ENCODE results near the gene LINS1.

Gene LINS1

GRCh38 chr15:100613208-100613607 lies 11.2 kb upstream of the LINS1 start:
- CTCF ChIA-PET, result no interaction called here

GRCh38 chr15:100612539-100612938 lies 10.6 kb upstream of the LINS1 start:
- ChIA-PET POLR2A (ENCODE audit: low non-redundant PET) (no interaction called here), CTCF (no interaction called here)
- TF ChIP-seq CTCF (conservative IDR thresholded peaks at IDR 0.05; ENCODE audit: low read depth), result no peak
- DNase-seq (ENCODE audit: low spot score), result no peak
- H3K27ac ChIP-seq, result no peak overlapping the region

More at GRCh38 chr15:100613208-100613607, 11.2 kb upstream of the LINS1 start:
- POLR2A ChIA-PET (ENCODE audit: low non-redundant PET), result no interaction called here
- no peak overlapping the region for H3K27ac ChIP-seq
- no peak for TF ChIP-seq CTCF (conservative IDR thresholded peaks at IDR 0.05; ENCODE audit: low read depth)
- DNase-seq (ENCODE audit: low spot score), result no peak

GRCh38 chr15:100602823-100603393 lies 924 bp upstream of the LINS1 start:
- peak; percentile 14 for DNase-seq (ENCODE audit: low spot score)
- no peak for TF ChIP-seq CTCF (conservative IDR thresholded peaks at IDR 0.05; ENCODE audit: low read depth)

GRCh38 chr15:100601617-100602063 lies 344 bp downstream of the LINS1 start:
- no peak for TF ChIP-seq CTCF (conservative IDR thresholded peaks at IDR 0.05; ENCODE audit: low read depth)
- POLR2A ChIA-PET (ENCODE audit: low non-redundant PET), result no interaction called here
- CTCF ChIA-PET, result interaction anchor here (0.6 to 1.3 kb wide), 2 partner anchors 252 to 263 kb away, joined by 3 to 8 read pairs; no protein-coding TSS in a partner anchor
- DNase-seq (ENCODE audit: low spot score), result no peak
- peak overlapping the region; percentile 85 for H3K27ac ChIP-seq

More at GRCh38 chr15:100602823-100603393, 924 bp upstream of the LINS1 start:
- ChIA-PET CTCF (interaction anchor here (0.6 to 1.3 kb wide), 5 partner anchors 163 to 578 kb away, joined by 3 to 7 read pairs (median 3); no protein-coding TSS in a partner anchor), POLR2A (ENCODE audit: low non-redundant PET) (interaction anchor here (0.5 kb wide), 1 partner anchor 30 kb away, joined by 3 read pairs; no protein-coding TSS in a partner anchor)
- H3K27ac ChIP-seq, result peak overlapping the region; percentile 85

GRCh38 chr15:100601163-100601562 lies 821 bp downstream of the LINS1 start:
- CTCF ChIA-PET, result interaction anchor here (1.3 kb wide), 1 partner anchor 251 kb away, joined by 8 read pairs; no protein-coding TSS in a partner anchor
- DNase-seq (ENCODE audit: low spot score), result no peak

GRCh38 chr15:100598655-100599054 lies 3.3 kb downstream of the LINS1 start:
- POLR2A ChIA-PET (ENCODE audit: low non-redundant PET), result no interaction called here
- no peak overlapping the region for H3K27ac ChIP-seq
- CTCF ChIA-PET, result no interaction called here
- no peak for DNase-seq (ENCODE audit: low spot score)
- no peak for TF ChIP-seq CTCF (conservative IDR thresholded peaks at IDR 0.05; ENCODE audit: low read depth)

More at GRCh38 chr15:100601163-100601562, 821 bp downstream of the LINS1 start:
- TF ChIP-seq CTCF (conservative IDR thresholded peaks at IDR 0.05; ENCODE audit: low read depth), result no peak
- POLR2A ChIA-PET (ENCODE audit: low non-redundant PET), result no interaction called here
- H3K27ac ChIP-seq, result no peak overlapping the region

All from RWPE1 (cell line).